Activated naive CD8-positive, alpha-beta T cell treated with anti-CD3 and anti-CD28 coated beads, Interleukin-2, amount 50 U/mL, for 24 hours (primary cell): Measurements from ENCODE around the gene MUCL3.
"Not testable (repeated sequence)": the region's sequence is repeated elsewhere in the genome, so short reads cannot be mapped to it uniquely, and the experiment has no call there.

ENCODE experiments used
- ATAC-seq: fragments of 150-1000 bp; cut with Tn5 transposase; one replicate; pipeline ENCODE4 v1.10.0; 2021
- DNase-seq: peaks from one replicate; pipeline ENCODE4 v3.0.0; 2021
- H3K27ac Mint-ChIP-seq: one replicate; pipeline ENCODE4 v1.8.0; 2021; ENCODE audit warnings: mild to moderate bottlenecking, mixed read lengths
- H3K27me3 Mint-ChIP-seq: one replicate; pipeline ENCODE4 v1.8.0; 2021; ENCODE audit warnings: mixed read lengths
- H3K36me3 Mint-ChIP-seq: one replicate; pipeline ENCODE4 v1.8.0; 2021; ENCODE audit warnings: low read depth, mixed read lengths
- H3K4me1 Mint-ChIP-seq: one replicate; pipeline ENCODE4 v1.8.0; 2021; ENCODE audit warnings: mixed read lengths
- H3K4me3 Mint-ChIP-seq: one replicate; pipeline ENCODE4 v1.8.0; 2021; ENCODE audit warnings: mild to moderate bottlenecking, moderate library complexity, mixed read lengths
- H3K9me3 Mint-ChIP-seq: one replicate; pipeline ENCODE4 v1.8.0; 2021; ENCODE audit warnings: mixed read lengths

MUCL3 gene

DNA sequence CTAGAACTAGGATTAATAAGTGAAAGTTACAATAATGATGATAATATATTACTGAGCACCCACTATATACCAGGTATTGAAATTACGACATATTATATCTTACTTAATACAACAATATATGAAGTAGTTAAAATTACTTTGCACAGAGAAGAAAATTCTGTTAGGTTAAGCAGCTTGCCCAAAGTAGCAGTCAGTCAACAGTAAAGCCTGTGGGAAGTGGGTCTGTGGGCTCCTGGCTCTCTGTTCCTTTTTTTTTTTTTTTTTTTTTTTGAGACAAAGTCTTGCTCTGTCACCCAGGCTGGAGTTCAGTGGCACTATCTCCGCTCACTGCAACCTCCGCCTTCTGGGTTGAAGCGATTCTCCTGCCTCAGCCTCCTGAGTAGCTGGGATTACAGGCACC lies 37.5 kb upstream of the MUCL3 start:
- H3K4me3 Mint-ChIP-seq, result no peak overlapping the region
- no peak for ATAC-seq
- no peaks in the 10 kb centered on the region for H3K27me3 Mint-ChIP-seq
- DNase-seq, result no peak
- H3K4me1 Mint-ChIP-seq, result peaks cover 20% of the 10 kb centered on the region
- H3K36me3 Mint-ChIP-seq, result no peaks in the 10 kb centered on the region
- H3K27ac Mint-ChIP-seq, result no peak overlapping the region
- no peaks in the 10 kb centered on the region for H3K9me3 Mint-ChIP-seq

DNA sequence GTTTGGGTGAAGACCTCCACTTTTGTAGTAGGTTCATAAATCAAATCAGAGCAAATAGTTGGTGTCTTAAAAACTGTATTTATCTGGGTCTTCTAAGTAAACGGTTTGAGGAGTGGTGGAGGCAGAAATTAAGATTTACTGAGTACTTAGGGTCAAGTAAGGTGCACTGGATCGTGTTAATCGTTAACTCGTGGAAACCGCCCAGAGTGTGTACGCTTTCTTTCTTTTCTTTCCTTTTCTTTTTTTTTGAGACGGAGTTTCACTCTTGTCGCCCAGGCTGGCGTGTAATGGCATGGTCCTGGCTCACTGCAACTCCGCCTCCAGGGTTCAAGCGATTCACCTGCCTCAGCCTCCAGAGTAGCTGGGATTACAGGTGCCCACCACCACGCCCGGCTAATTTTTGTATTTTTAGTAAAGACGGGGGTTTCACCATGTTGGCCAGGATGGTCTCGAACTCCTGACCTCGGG lies 33.4 kb upstream of the MUCL3 start:
- H3K27me3 Mint-ChIP-seq, H3K9me3 Mint-ChIP-seq, ATAC-seq, DNase-seq: not testable (repeated sequence)
- peaks cover 27% of the 10 kb centered on the region for H3K4me1 Mint-ChIP-seq
- H3K27ac Mint-ChIP-seq, result peak overlapping the region; percentile 79
- peak overlapping the region; percentile 95 for H3K4me3 Mint-ChIP-seq
- H3K36me3 Mint-ChIP-seq, result peaks cover 19% of the 10 kb centered on the region

DNA sequence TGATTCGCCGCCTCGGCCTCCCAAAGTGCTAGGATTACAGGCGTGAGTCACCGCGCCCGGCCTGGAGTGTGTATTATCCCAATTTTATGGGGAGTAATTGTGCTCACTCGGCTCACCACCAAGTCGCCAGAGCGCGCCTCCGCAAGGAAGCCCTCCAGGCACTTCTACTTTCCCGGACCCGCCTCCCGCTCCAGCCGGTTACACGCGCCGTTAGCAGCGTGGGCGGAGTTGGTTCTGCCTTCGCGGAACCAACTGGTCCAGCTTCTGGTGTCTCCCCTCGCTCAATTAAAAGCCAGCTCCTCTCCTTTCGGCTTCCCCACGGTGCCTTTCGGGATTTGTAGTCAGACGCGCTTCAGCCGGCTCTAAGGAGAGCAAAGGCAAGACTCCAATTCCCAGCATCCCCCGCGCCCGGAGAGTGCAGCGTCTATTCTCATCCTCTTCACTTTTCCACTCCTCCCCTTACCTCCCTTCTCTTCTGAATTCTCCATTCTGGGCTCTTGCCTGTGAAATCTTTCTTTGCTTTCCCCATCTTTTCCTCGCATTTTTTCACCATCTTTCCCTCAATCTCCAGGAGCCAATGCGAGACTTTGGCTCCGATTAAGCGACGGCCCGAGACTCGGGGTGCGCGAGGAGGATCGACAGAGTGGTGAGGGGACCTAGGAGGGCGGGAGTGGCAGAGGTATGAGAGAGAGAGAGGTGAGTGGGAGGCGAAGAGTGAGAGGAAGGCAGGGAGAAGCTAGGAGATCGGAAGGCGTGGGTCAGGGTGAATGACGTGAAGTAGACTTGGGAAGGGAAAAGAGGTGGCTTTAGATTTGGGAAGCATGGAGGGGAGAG lies 32.8 kb upstream of the MUCL3 start, which contains the start of gene GTF2H4:
Gene GTF2H4, plus strand, starts transcription at position 450 of the 834 bp plus-strand sequence.
- peak; percentile 92 for DNase-seq
- ATAC-seq, result peak; percentile 98
- Mint-ChIP-seq H3K36me3 (peaks cover 23% of the 10 kb centered on the region), H3K4me3 (peak within 1 kb of the TSS; percentile 95), H3K27ac (peak within 1 kb of the TSS; percentile 79), H3K4me1 (peaks cover 20% of the 10 kb centered on the region), H3K27me3 (no peaks in the 10 kb centered on the region), H3K9me3 (no peaks in the 10 kb centered on the region)

DNA sequence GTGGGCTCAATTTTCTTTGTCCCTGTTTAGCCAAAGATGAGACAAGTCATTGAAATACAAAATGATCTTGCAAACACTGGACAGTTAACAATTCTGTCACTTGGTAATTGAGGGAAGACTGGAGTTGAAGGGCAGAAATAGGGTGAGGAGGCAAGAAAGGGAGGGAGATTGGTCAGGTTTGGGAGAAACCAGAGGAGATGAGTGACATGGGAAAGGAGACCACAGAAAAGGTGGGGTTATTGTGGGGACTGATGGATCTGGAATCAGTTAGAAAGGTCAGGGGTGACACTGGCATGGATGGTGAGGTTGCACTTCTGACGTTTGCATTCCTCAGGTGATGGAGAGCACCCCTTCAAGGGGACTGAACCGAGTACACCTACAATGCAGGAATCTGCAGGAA lies 32.1 kb upstream of the MUCL3 start:
- Mint-ChIP-seq H3K27ac (peak overlapping the region; percentile 79), H3K27me3 (no peaks in the 10 kb centered on the region), H3K4me3 (peak overlapping the region; percentile 95)

DNA sequence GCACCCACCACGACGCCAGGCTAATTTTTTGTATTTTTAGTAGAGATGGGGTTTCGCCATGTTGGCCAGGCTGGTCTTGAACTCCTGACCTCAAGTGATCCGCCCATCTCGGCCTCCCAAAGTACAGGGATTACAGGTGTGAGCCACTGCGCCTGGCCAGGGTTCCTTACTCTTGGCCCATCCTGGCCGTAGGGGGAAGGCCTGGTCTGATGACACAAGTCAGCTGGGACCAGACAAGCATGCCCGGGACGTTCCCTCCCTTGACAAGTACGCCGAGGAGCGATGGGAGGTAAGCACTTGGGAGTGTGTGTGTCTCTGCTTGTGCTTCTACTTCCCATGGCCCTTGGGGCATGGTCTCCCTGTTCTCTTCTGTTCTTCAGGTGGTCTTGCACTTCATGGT lies 30.3 kb upstream of the MUCL3 start:
- not testable (repeated sequence) for H3K4me3 Mint-ChIP-seq, H3K27me3 Mint-ChIP-seq

More for the DNA sequence above, 32.1 kb upstream of the MUCL3 start:
- DNase-seq (no peak), ATAC-seq (no peak)
- Mint-ChIP-seq H3K4me1 (peaks cover 24% of the 10 kb centered on the region), H3K36me3 (peaks cover 31% of the 10 kb centered on the region), H3K9me3 (no peaks in the 10 kb centered on the region)

DNA sequence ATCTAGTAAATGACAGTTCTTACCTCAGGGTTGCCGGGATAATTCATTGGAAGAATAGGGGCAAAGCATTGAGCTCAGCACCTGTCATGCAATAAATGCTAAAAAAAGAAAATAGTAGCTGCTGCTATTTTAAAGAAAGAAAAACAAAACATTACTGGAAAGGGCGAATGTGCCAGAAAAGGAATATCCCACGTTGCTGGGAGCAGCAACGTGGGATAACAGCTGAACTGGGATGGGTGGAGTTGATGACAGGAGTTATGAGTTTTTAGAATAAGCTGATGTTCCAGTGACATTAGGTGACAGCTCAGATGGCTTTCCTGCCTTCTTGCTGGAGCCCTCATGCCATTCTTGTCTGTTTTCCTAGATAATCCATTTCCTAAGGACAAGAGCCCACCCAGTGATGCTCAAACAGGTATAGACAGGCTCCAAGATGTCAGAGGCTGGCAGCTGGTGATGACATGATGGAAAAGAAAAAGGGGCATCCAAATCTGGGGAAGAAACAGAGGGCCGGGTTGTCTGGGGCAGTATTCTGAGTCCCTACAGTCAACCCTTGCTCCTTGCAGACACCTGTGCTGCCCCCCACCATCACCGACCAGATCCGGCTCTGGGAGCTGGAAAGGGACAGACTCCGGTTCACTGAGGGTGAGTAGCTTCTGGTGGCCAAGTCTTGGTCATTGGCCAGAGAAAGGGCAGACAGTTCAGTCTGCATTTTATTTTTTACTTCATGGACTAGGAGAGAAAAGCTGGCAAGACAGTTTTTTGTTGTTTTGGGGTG lies 27.8 kb upstream of the MUCL3 start:
- Mint-ChIP-seq H3K4me1 (peaks cover 44% of the 10 kb centered on the region), H3K9me3 (no peaks in the 10 kb centered on the region), H3K36me3 (peaks cover 52% of the 10 kb centered on the region), H3K27me3 (no peaks in the 10 kb centered on the region), H3K4me3 (peak overlapping the region; percentile 98), H3K27ac (peak overlapping the region; percentile 64)
- no peak for DNase-seq
- ATAC-seq, result no peak

More for the DNA sequence above, 30.3 kb upstream of the MUCL3 start:
- DNase-seq, H3K9me3 Mint-ChIP-seq, H3K27ac Mint-ChIP-seq, ATAC-seq: not testable (repeated sequence)
- Mint-ChIP-seq H3K4me1 (peaks cover 37% of the 10 kb centered on the region), H3K36me3 (peaks cover 33% of the 10 kb centered on the region)

DNA sequence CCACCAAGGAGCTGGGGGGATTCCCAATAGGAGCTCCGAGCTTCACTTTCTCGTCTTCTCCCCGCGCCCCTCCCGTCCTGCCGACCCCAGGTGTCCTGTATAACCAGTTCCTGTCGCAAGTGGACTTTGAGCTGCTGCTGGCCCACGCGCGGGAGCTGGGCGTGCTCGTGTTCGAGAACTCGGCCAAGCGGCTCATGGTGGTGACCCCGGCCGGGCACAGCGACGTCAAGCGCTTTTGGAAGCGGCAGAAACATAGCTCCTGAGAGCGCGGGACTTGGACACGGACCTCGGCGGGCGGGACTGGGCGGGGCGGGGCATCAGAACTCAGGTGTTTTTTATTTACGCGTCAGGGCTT lies 27.1 kb upstream of the MUCL3 start:
- Mint-ChIP-seq H3K36me3 (peaks cover 53% of the 10 kb centered on the region), H3K4me1 (peaks cover 37% of the 10 kb centered on the region), H3K27me3 (no peaks in the 10 kb centered on the region), H3K27ac (peak overlapping the region; percentile 95), H3K4me3 (peak overlapping the region; percentile 98), H3K9me3 (no peaks in the 10 kb centered on the region)
- ATAC-seq (no peak), DNase-seq (no peak)

DNA sequence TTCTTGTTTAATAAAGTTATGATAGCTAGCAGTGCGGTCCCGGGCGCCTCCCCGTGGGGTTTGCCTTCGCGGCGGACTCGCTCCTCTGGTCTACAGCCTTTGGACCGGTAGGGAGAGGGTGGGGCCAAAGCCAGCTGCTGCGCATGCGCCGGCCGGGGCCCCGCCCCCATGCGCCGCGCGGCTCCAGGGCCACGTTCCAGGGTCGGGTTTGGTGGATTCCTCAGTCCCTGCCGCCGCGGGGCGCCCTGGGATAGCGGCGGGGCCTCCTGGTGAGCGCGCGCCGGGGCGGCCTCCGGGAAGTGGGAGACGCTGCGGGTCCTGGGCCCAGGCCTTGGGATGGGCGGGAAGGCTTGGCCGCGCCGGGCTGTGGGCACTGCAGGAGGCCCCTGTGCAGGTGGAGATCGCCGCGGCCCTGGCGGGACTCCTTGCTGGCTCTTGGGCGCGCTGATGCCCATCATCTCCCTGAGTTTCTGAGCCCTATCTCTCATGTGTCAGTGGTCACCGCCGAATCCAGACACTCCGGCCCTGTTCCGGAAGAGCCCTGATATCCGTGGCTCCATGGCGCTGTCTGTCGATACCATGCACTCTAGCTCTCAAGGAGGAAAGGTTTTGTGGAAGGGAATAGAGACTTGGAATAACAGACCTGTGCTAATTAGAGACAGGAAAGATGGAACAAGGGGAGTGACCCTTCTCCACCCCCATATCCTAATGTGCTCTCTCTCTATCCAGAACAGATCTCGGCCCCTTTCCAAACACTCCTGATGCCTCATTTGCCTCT lies 26.5 kb upstream of the MUCL3 start, which contains the start of gene VARS2:
Gene VARS2, plus strand, starts transcription at position 163 of the 778 bp plus-strand sequence. Its CDS starts 599 bp downstream, at position 762.
- peaks cover 32% of the 10 kb centered on the region for H3K4me1 Mint-ChIP-seq
- H3K27ac Mint-ChIP-seq, result peak within 1 kb of the TSS; percentile 95

DNA sequence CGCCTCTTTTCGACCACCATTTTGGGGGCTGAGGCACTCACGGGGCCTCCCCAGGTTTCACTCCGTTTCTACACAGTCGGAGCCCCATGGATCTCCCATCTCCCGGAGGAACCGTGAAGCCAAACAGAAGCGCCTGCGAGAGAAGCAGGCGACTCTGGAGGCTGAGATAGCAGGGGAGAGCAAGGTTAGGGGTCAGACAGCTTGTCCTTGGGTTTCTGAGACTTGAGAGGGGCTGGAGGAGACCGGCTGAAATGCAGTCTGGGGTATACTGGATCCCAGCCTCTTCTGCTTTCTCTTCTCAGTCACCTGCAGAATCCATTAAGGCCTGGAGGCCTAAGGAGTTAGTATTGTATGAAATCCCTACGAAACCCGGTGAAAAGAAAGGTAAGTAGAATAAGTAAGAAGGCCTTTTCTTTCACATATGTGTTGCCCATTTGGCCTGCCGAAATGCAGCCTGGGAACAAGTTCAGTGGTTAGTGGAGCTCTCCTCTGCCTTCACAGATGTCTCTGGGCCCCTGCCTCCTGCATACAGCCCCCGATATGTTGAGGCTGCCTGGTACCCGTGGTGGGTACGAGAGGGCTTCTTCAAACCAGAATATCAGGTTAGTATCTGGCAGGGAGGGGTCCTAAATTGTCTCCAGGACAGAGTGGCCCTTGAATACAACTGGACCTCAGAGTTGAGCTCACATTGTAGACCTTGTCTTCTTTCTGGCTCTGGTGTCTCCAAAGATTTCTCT lies 25.8 kb upstream of the MUCL3 start:
- DNase-seq (peak; percentile 21), ATAC-seq (no peak)
- H3K9me3 Mint-ChIP-seq, result no peaks in the 10 kb centered on the region
- no peaks in the 10 kb centered on the region for H3K27me3 Mint-ChIP-seq
- peak overlapping the region; percentile 95 for H3K27ac Mint-ChIP-seq
- H3K4me3 Mint-ChIP-seq, result peak overlapping the region; percentile 98
- peaks cover 56% of the 10 kb centered on the region for H3K36me3 Mint-ChIP-seq
- H3K4me1 Mint-ChIP-seq, result peaks cover 30% of the 10 kb centered on the region

More for the DNA sequence above, 26.5 kb upstream of the MUCL3 start, which contains the start of gene VARS2:
- DNase-seq (peak; percentile 88), ATAC-seq (peak; percentile 91)
- no peaks in the 10 kb centered on the region for H3K27me3 Mint-ChIP-seq
- H3K9me3 Mint-ChIP-seq, result no peaks in the 10 kb centered on the region
- H3K4me3 Mint-ChIP-seq, result peak within 1 kb of the TSS; percentile 98
- H3K36me3 Mint-ChIP-seq, result peaks cover 53% of the 10 kb centered on the region

DNA sequence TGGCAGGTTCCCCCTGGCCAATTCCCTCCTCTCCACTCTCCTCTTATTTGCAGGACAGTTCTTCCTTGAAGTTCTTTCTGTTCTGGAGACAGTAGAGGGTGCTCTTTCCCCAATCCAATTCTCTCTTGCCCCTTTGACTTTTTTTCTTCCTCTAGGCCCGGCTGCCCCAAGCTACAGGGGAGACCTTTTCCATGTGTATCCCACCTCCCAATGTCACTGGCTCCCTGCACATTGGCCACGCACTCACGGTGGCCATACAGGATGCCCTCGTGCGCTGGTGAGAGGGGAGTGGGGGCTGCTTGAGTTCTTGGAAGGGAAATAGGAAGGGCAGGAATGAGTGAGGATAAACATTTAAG lies 25.2 kb upstream of the MUCL3 start:
- DNase-seq (no peak), ATAC-seq (no peak)
- Mint-ChIP-seq H3K27me3 (no peaks in the 10 kb centered on the region), H3K27ac (peak overlapping the region; percentile 68), H3K36me3 (peaks cover 56% of the 10 kb centered on the region), H3K9me3 (no peaks in the 10 kb centered on the region), H3K4me1 (peaks cover 29% of the 10 kb centered on the region), H3K4me3 (peak overlapping the region; percentile 98)

DNA sequence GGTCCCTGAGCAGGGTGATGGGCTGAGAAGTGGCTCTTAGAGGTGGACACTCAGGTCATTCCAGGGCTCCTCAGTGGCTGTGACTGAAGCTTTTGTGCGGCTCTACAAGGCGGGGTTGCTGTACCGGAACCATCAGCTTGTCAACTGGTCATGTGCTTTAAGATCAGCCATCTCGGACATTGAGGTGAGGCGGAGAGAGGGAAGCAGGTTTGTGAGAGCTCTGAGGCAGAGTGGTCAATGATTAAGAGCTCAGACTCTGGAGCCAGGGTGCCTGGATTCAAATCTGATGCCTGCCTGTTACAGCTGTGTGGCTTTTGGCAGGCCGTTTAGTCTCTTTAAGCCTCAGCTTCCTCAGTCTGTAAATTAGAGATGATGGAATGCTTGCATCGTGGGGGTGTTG lies 23.7 kb upstream of the MUCL3 start:
- Mint-ChIP-seq H3K27me3 (no peaks in the 10 kb centered on the region), H3K36me3 (peaks cover 49% of the 10 kb centered on the region), H3K27ac (no peak overlapping the region), H3K4me1 (peaks cover 29% of the 10 kb centered on the region), H3K4me3 (no peak overlapping the region), H3K9me3 (no peaks in the 10 kb centered on the region)
- DNase-seq (no peak), ATAC-seq (no peak)

DNA sequence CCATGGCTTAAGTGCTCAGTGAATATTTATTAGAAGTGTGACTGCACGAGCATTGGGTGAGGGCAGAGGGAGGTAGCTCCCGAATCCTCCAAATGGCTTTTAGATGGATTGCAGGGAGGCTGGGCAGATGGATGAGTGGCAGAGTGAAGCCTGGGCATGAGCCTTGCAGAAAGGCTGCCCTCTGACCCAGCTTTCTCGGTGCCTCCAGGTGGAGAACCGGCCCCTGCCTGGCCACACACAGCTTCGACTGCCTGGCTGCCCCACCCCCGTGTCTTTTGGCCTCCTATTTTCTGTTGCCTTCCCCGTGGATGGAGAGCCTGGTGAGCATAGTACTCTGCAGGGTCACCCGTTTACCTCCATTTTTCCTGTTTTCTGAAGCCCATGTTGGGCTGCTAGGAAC lies 23.3 kb upstream of the MUCL3 start:
- ATAC-seq (no peak), DNase-seq (no peak)
- Mint-ChIP-seq H3K4me3 (no peak overlapping the region), H3K27ac (no peak overlapping the region), H3K27me3 (no peaks in the 10 kb centered on the region), H3K4me1 (peaks cover 29% of the 10 kb centered on the region), H3K9me3 (no peaks in the 10 kb centered on the region), H3K36me3 (peaks cover 49% of the 10 kb centered on the region)

DNA sequence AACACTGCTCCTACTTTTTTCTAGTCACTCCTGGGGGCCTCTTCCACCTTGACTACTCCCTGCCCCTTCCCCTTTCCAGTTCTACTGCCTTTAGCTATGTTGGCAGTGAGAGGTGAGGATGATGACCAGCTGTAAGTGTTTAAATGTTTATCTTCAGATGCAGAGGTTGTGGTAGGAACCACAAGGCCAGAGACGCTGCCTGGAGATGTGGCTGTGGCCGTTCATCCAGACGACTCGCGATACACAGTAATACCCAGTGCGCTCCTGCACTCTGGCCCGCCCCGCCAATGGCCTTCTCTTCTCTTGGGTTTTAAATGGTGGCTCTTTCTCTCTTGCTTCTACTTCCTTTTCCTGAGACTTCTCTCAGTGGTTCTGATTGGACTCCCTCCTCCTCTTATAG lies 22.1 kb upstream of the MUCL3 start:
- DNase-seq (no peak), ATAC-seq (no peak)
- Mint-ChIP-seq H3K4me1 (peaks cover 24% of the 10 kb centered on the region), H3K27me3 (no peaks in the 10 kb centered on the region), H3K36me3 (peaks cover 43% of the 10 kb centered on the region), H3K4me3 (no peak overlapping the region), H3K27ac (no peak overlapping the region), H3K9me3 (no peaks in the 10 kb centered on the region)

DNA sequence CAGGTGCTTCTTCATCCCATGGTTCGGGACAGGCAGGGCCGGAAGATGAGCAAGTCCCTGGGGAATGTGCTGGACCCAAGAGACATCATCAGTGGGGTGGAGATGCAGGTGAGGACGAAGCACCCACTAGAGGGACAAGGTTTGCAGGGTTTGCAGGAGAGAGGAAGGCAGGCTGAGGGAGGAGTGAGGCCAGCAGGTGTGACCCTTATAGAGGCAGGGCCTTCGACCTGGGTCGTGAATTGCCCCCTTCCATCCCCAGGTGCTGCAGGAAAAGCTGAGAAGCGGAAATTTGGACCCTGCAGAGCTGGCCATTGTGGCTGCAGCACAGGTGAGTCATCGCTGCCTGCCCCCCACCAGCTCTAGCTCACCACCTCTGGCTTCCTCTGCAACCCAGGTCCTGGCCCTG lies 18.3 kb upstream of the MUCL3 start:
- no peaks in the 10 kb centered on the region for H3K4me1 Mint-ChIP-seq
- no peaks in the 10 kb centered on the region for H3K9me3 Mint-ChIP-seq
- no peak overlapping the region for H3K4me3 Mint-ChIP-seq
- H3K27me3 Mint-ChIP-seq, result no peaks in the 10 kb centered on the region
- peaks cover 39% of the 10 kb centered on the region for H3K36me3 Mint-ChIP-seq
- H3K27ac Mint-ChIP-seq, result peak overlapping the region; percentile 32
- DNase-seq (no peak), ATAC-seq (no peak)
